Nephron progenitor cell (in vitro differentiated cells): ENCODE data around the gene GMPPA.

Source experiments
- DNase-seq: peaks from one replicate; pipeline ENCODE4 v3.0.0; 2021
- H3K27ac Mint-ChIP-seq: 2 replicates; pipeline ENCODE4 v1.8.0; 2021; ENCODE audit warnings: mild to moderate bottlenecking, moderate library complexity, mixed read lengths
- H3K27me3 Mint-ChIP-seq: 2 replicates; pipeline ENCODE4 v1.8.0; 2021; ENCODE audit warnings: mild to moderate bottlenecking, low read depth, mixed read lengths; ENCODE audit not compliant: poor library complexity
- H3K36me3 Mint-ChIP-seq: 2 replicates; pipeline ENCODE4 v1.8.0; 2021; ENCODE audit warnings: low read depth, mixed read lengths
- H3K4me1 Mint-ChIP-seq: 2 replicates; pipeline ENCODE4 v1.8.0; 2021; ENCODE audit warnings: mixed read lengths
- H3K4me3 Mint-ChIP-seq: 2 replicates; pipeline ENCODE4 v1.8.0; 2021; ENCODE audit warnings: mild to moderate bottlenecking, moderate library complexity, mixed read lengths
- H3K9me3 Mint-ChIP-seq: 2 replicates; pipeline ENCODE4 v1.8.0; 2021; ENCODE audit warnings: mild to moderate bottlenecking, moderate library complexity, mixed read lengths
- TF ChIP-seq, protein P1 (sequence below): fragments of 200-600 bp; sonication (generic); IDR thresholded peaks from 2 replicates; pipeline ENCODE4 v1.5.0; 2021; ENCODE audit warnings: antibody characterized with exemption

The GMPPA gene

DNA sequence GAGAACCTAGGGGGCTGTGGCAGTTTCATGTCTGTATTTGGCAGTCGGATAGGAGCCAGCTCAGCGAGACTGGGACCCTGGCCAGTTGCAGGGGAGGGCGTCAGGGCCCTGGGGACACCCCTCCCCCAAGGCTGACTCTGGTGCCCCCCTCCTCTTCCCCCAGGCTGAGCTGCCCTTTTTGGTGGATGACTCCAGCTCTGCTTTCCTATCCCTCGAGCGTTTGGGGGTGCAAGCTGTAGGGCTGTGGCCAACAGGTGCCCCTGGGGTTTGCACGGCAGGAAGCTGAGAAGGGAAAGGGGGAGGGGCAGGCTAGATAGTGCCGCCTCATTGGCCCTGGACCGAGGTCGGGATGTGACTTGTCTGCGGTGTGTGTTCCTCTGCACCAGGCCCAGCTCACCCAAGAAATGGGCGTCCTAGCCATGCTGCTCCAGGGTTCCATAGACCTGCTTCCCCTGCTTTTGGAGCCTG lies 37.6 kb upstream of the GMPPA start:
- TF ChIP-seq, protein P1, sequence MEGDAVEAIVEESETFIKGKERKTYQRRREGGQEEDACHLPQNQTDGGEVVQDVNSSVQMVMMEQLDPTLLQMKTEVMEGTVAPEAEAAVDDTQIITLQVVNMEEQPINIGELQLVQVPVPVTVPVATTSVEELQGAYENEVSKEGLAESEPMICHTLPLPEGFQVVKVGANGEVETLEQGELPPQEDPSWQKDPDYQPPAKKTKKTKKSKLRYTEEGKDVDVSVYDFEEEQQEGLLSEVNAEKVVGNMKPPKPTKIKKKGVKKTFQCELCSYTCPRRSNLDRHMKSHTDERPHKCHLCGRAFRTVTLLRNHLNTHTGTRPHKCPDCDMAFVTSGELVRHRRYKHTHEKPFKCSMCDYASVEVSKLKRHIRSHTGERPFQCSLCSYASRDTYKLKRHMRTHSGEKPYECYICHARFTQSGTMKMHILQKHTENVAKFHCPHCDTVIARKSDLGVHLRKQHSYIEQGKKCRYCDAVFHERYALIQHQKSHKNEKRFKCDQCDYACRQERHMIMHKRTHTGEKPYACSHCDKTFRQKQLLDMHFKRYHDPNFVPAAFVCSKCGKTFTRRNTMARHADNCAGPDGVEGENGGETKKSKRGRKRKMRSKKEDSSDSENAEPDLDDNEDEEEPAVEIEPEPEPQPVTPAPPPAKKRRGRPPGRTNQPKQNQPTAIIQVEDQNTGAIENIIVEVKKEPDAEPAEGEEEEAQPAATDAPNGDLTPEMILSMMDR, result no peak
- H3K36me3 Mint-ChIP-seq, result peaks cover 6% of the 10 kb centered on the region
- no peak overlapping the region for H3K4me3 Mint-ChIP-seq
- H3K9me3 Mint-ChIP-seq, result no peaks in the 10 kb centered on the region
- DNase-seq, result no peak
- H3K4me1 Mint-ChIP-seq, result peaks cover 35% of the 10 kb centered on the region
- no peak overlapping the region for H3K27ac Mint-ChIP-seq
- H3K27me3 Mint-ChIP-seq, result no peaks in the 10 kb centered on the region

GRCh38 chr2:219461669-219462068 lies 37.0 kb upstream of the GMPPA start:
- peaks cover 40% of the 10 kb centered on the region for H3K4me1 Mint-ChIP-seq

DNA sequence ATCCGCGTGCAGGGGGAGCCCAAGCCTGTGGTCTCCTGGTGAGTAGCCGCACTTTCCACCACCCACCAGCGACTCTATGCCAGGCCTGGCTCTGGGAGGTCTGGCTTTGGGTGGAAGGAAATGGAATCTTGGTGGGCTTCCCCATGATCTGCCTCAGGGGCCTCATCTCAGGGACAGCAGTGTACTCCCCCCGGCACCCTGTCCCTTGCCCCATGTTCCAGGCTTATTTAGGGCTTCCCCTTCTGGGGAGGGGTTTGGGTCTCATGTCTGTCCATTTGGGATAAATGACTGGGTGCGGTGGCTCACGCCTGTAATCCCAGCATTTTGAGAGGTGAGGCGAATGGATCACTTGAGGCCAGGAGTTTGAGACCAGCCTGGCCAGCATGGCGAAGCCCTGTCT lies 36.3 kb upstream of the GMPPA start:
- H3K36me3 Mint-ChIP-seq, result peaks cover 6% of the 10 kb centered on the region
- DNase-seq, result no peak
- no peaks in the 10 kb centered on the region for H3K27me3 Mint-ChIP-seq
- no peak overlapping the region for H3K4me3 Mint-ChIP-seq
- no peaks in the 10 kb centered on the region for H3K9me3 Mint-ChIP-seq
- H3K4me1 Mint-ChIP-seq, result peaks cover 47% of the 10 kb centered on the region
- no peak overlapping the region for H3K27ac Mint-ChIP-seq
- TF ChIP-seq, protein P1, result no peak

More at GRCh38 chr2:219461669-219462068, 37.0 kb upstream of the GMPPA start:
- no peak overlapping the region for H3K27ac Mint-ChIP-seq
- TF ChIP-seq, protein P1, result no peak
- no peaks in the 10 kb centered on the region for H3K27me3 Mint-ChIP-seq
- DNase-seq, result no peak
- peaks cover 6% of the 10 kb centered on the region for H3K36me3 Mint-ChIP-seq
- H3K4me3 Mint-ChIP-seq, result no peak overlapping the region
- no peaks in the 10 kb centered on the region for H3K9me3 Mint-ChIP-seq

DNA sequence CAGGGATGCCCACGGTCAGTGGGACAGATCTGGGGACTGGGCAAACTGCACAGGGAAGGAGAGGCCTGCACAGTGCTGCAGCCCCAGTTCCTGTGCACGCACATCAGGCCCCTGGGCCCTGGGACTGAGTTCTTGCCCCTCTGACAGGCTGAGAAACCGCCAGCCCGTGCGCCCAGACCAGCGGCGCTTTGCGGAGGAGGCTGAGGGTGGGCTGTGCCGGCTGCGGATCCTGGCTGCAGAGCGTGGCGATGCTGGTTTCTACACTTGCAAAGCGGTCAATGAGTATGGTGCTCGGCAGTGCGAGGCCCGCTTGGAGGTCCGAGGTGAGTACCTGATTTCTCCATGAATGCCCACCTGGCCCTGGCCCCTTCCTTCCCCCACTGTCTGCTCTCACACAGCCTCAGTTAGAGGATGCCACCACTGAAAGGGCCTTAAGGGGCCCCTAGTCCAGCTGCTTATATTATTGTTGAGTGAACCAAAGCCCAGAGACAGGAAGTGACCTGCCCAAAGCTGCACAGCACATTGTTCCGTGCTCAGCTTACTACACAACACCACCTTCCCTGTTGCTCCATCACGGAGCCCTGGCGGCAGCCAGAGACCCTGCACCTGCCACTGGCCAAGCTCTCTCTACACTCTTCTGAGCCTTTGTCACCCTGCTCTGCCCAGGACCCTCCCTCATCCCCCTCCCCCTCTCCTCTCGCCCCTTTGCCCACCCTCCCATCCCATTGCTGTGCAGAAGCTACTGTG lies 34.2 kb upstream of the GMPPA start:
- no peak overlapping the region for H3K27ac Mint-ChIP-seq
- no peak overlapping the region for H3K4me3 Mint-ChIP-seq
- no peak for DNase-seq
- H3K36me3 Mint-ChIP-seq, result peaks cover 6% of the 10 kb centered on the region
- H3K27me3 Mint-ChIP-seq, result no peaks in the 10 kb centered on the region
- H3K9me3 Mint-ChIP-seq, result no peaks in the 10 kb centered on the region
- H3K4me1 Mint-ChIP-seq, result peaks cover 34% of the 10 kb centered on the region
- TF ChIP-seq, protein P1, result no peak

DNA sequence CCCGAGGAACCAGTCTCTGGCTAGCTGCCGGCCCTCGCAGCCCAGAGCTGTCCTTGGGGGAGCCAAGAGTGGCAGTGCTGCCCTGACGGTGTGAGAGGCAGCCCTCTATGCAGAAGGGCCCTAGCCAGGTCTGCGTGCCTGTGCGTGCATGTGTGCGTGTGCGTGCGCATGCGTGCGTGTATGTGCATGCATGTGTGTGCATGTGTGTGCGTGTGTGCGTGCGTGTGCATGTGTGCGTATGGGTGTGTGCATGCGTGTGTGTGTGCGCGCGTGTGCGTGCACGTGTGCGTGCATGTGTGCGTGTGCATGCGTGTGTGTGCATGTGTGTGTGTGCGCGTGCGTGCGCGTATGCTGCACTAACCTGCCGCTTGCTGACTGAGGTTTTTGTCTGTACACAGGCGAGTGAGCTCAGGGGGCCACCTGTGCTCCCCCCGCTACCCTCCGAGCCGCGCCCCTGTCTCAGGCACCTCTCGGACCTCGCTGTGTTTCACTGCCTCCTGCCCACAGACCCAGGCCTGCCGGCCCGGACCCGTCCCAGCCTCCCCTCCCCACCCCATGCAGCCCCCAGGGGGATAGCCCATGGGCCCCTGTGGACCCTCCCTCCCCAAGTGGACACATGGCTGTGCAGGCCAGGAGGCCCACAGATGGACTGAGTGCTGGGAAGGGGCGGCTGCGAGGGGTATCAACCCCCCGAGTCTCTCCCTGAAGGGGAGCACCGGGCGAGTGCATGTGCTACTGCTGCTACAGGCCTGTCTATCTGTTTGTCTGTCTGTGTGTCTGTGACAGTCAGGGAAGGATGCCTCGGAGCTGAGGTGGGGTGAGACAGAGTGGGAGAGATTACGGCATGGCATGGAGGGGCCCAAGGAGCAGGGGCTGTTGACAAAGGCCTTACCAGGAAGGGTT lies 32.8 kb upstream of the GMPPA start:
- H3K4me3 Mint-ChIP-seq, result no peak overlapping the region
- no peaks in the 10 kb centered on the region for H3K27me3 Mint-ChIP-seq
- no peak for DNase-seq
- peaks cover 27% of the 10 kb centered on the region for H3K4me1 Mint-ChIP-seq
- H3K27ac Mint-ChIP-seq, result no peak overlapping the region
- H3K9me3 Mint-ChIP-seq, result no peaks in the 10 kb centered on the region
- peaks cover 6% of the 10 kb centered on the region for H3K36me3 Mint-ChIP-seq
- TF ChIP-seq, protein P1, result no peak
